ENCODE results near the gene TH. TPM values are rescaled to one million over a fixed set of nuclear protein-coding genes. Genes with fewer than 3 reads are reported as not detected.

The TH gene
- total RNA-seq, 5 donors from 2014 or later (not counting 1 experiment from before 2014, with no cell fraction given), result not detected

- Histone ChIP-seq H3K27me3 (replicated peaks in 1 of 2; ENCODE audit: control insufficient read depth in 2 of 2, extremely low read depth in 1 of 2, insufficient read depth in 2 of 2, low read length in 1 of 2) (peaks cover 0 to 12% of the 10 kb centered on the region in 2 experiments), H3K4me1 (ENCODE audit: control insufficient read depth in 1 of 2, extremely low read depth in 1 of 2, insufficient read depth in 2 of 2, low read length in 2 of 2) (no peaks in the 10 kb centered on the region), H3K9me3 (no peaks in the 10 kb centered on the region), H3K36me3 (ENCODE audit: control insufficient read depth in 2 of 2, extremely low read depth in 1 of 2, insufficient read depth in 1 of 2, low read length in 1 of 2) (no peaks in the 10 kb centered on the region), H3K27ac (ENCODE audit: low read length) (no peak overlapping the region), H3K4me3 (ENCODE audit: control insufficient read depth in 1 of 2, extremely low read depth in 1 of 2, low read length in 1 of 2) (no peak overlapping the region)
- Mint-ChIP-seq H3K9me3 (no peaks in the 10 kb centered on the region), H3K27me3 (peaks cover 0 to 2% of the 10 kb centered on the region in 2 donors), H3K4me1 (no peaks in the 10 kb centered on the region), H3K4me3 (no peak overlapping the region), H3K36me3 (no peaks in the 10 kb centered on the region), H3K27ac (no peak overlapping the region)
- CTCF ChIA-PET, result no interaction called here
- ATAC-seq (replicated peaks in 1 of 4) (no peak), DNase-seq (no peak)
- 73% methylated on average over 13 of the region's 13 CpGs for WGBS (ENCODE audit: insufficient coverage)
- POLR2A ChIA-PET, result no interaction called here
Observed at GRCh38 chr11:2175659-2176058, 4.0 kb upstream of the TH start.

DNA sequence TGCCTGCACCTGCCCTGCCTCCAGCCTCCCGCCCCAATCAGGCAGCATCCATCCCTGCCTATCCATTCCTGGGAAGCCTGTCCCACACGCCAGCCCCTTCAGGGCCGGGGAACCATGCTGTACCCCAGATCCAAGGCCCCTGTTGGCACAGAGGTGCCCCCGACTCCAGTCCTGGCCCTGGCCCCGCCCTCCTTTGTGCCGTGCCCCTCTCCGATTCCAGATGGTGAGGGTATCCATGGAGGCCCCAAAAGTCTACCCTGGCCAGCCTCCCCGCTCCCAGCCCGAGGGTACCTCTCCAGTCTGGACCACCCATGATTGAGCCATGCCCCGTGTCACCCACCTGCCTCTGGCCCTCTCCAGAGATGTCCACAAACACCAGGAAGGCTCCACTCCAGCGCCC lies 2.7 kb upstream of the TH start:
- ATAC-seq (replicated peaks in 1 of 4), result no peak
- Histone ChIP-seq H3K36me3 (ENCODE audit: control insufficient read depth in 2 of 2, extremely low read depth in 1 of 2, insufficient read depth in 1 of 2, low read length in 1 of 2) (no peaks in the 10 kb centered on the region), H3K27ac (ENCODE audit: low read length) (no peak overlapping the region), H3K4me1 (ENCODE audit: control insufficient read depth in 1 of 2, extremely low read depth in 1 of 2, insufficient read depth in 2 of 2, low read length in 2 of 2) (no peaks in the 10 kb centered on the region), H3K4me3 (ENCODE audit: control insufficient read depth in 1 of 2, extremely low read depth in 1 of 2, low read length in 1 of 2) (no peak overlapping the region), H3K9me3 (no peaks in the 10 kb centered on the region), H3K27me3 (replicated peaks in 1 of 2; ENCODE audit: control insufficient read depth in 2 of 2, extremely low read depth in 1 of 2, insufficient read depth in 2 of 2, low read length in 1 of 2) (peaks cover 0 to 6% of the 10 kb centered on the region in 2 experiments)
- H3K27ac Mint-ChIP-seq, result no peak overlapping the region
- no peaks in the 10 kb centered on the region for H3K4me1 Mint-ChIP-seq
- H3K36me3 Mint-ChIP-seq, result no peaks in the 10 kb centered on the region
- ChIA-PET CTCF (no interaction called here), POLR2A (no interaction called here)
- H3K4me3 Mint-ChIP-seq, result no peak overlapping the region
- no peaks in the 10 kb centered on the region for H3K9me3 Mint-ChIP-seq
- no peak for DNase-seq
- 77% methylated on average over 11 of the region's 11 CpGs for WGBS (ENCODE audit: insufficient coverage)
- peaks cover 0 to 2% of the 10 kb centered on the region in 2 donors for H3K27me3 Mint-ChIP-seq

DNA sequence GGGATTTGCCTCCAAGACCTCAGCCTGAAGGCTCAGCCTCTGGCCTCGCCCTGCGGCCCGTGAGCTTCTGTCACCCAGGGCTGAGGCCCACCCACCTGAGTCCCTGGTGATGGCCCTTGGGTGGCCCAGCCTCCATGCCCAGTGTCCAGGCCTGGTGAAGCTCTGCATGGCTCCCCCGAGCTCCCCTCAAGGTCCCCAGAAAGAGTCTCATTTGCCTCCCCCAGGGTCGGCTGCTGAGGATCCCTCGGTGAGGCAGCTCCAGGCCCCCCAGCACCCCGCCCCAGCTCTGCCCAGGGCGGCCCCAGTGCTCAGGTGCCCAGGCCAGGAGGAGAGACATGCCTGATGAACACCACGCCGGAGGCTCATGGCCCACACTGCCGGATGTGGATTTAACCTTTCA lies 2.1 kb upstream of the TH start:
- no peak overlapping the region for H3K27ac ChIP-seq (ENCODE audit: low read length)
- no peaks in the 10 kb centered on the region for H3K36me3 ChIP-seq (ENCODE audit: control insufficient read depth in 2 of 2, extremely low read depth in 1 of 2, insufficient read depth in 1 of 2, low read length in 1 of 2)
- H3K4me1 ChIP-seq (ENCODE audit: control insufficient read depth in 1 of 2, extremely low read depth in 1 of 2, insufficient read depth in 2 of 2, low read length in 2 of 2), result no peaks in the 10 kb centered on the region
- Mint-ChIP-seq H3K36me3 (no peaks in the 10 kb centered on the region), H3K27me3 (peaks cover 0 to 2% of the 10 kb centered on the region in 2 donors), H3K4me1 (no peaks in the 10 kb centered on the region), H3K4me3 (no peak overlapping the region), H3K27ac (no peak overlapping the region), H3K9me3 (no peaks in the 10 kb centered on the region)
- no peaks in the 10 kb centered on the region for H3K9me3 ChIP-seq
- ChIA-PET POLR2A (no interaction called here), CTCF (no interaction called here)
- ATAC-seq (replicated peaks in 1 of 4) (no peak), DNase-seq (no peak)
- WGBS (ENCODE audit: insufficient coverage), result 57% methylated on average over 9 of the region's 11 CpGs
- peaks cover 0 to 8% of the 10 kb centered on the region in 2 experiments for H3K27me3 ChIP-seq (replicated peaks in 1 of 2; ENCODE audit: control insufficient read depth in 2 of 2, extremely low read depth in 1 of 2, insufficient read depth in 2 of 2, low read length in 1 of 2)
- no peak overlapping the region for H3K4me3 ChIP-seq (ENCODE audit: control insufficient read depth in 1 of 2, extremely low read depth in 1 of 2, low read length in 1 of 2)

- H3K27me3 Mint-ChIP-seq, result peaks cover 0 to 2% of the 10 kb centered on the region in 2 donors
- no peaks in the 10 kb centered on the region for H3K36me3 Mint-ChIP-seq
- Histone ChIP-seq H3K4me3 (ENCODE audit: control insufficient read depth in 1 of 2, extremely low read depth in 1 of 2, low read length in 1 of 2) (no peak overlapping the region), H3K9me3 (no peaks in the 10 kb centered on the region), H3K36me3 (ENCODE audit: control insufficient read depth in 2 of 2, extremely low read depth in 1 of 2, insufficient read depth in 1 of 2, low read length in 1 of 2) (no peaks in the 10 kb centered on the region), H3K4me1 (ENCODE audit: control insufficient read depth in 1 of 2, extremely low read depth in 1 of 2, insufficient read depth in 2 of 2, low read length in 2 of 2) (no peaks in the 10 kb centered on the region), H3K27ac (ENCODE audit: low read length) (no peak overlapping the region), H3K27me3 (replicated peaks in 1 of 2; ENCODE audit: control insufficient read depth in 2 of 2, extremely low read depth in 1 of 2, insufficient read depth in 2 of 2, low read length in 1 of 2) (peaks cover 0 to 10% of the 10 kb centered on the region in 2 experiments)
- DNase-seq (no peak), ATAC-seq (replicated peaks in 1 of 4) (no peak)
- H3K27ac Mint-ChIP-seq, result no peak overlapping the region
- 69% methylated on average over 15 of the region's 16 CpGs for WGBS (ENCODE audit: insufficient coverage)
- CTCF ChIA-PET, result no interaction called here
- POLR2A ChIA-PET, result no interaction called here
- no peak overlapping the region for H3K4me3 Mint-ChIP-seq
- H3K4me1 Mint-ChIP-seq, result no peaks in the 10 kb centered on the region
- H3K9me3 Mint-ChIP-seq, result no peaks in the 10 kb centered on the region
Observed at GRCh38 chr11:2173150-2173693, 1.6 kb upstream of the TH start.

- POLR2A ChIA-PET, result no interaction called here
- Histone ChIP-seq H3K27me3 (replicated peaks in 1 of 2; ENCODE audit: control insufficient read depth in 2 of 2, extremely low read depth in 1 of 2, insufficient read depth in 2 of 2, low read length in 1 of 2) (peaks cover 0 to 12% of the 10 kb centered on the region in 2 experiments), H3K27ac (ENCODE audit: low read length) (no peak overlapping the region), H3K9me3 (no peaks in the 10 kb centered on the region), H3K4me3 (ENCODE audit: control insufficient read depth in 1 of 2, extremely low read depth in 1 of 2, low read length in 1 of 2) (no peak overlapping the region), H3K36me3 (ENCODE audit: control insufficient read depth in 2 of 2, extremely low read depth in 1 of 2, insufficient read depth in 1 of 2, low read length in 1 of 2) (no peaks in the 10 kb centered on the region), H3K4me1 (ENCODE audit: control insufficient read depth in 1 of 2, extremely low read depth in 1 of 2, insufficient read depth in 2 of 2, low read length in 2 of 2) (no peaks in the 10 kb centered on the region)
- Mint-ChIP-seq H3K27me3 (peaks cover 0 to 2% of the 10 kb centered on the region in 2 donors), H3K36me3 (no peaks in the 10 kb centered on the region), H3K27ac (no peak overlapping the region), H3K4me1 (no peaks in the 10 kb centered on the region), H3K9me3 (no peaks in the 10 kb centered on the region), H3K4me3 (no peak overlapping the region)
- CTCF ChIA-PET, result no interaction called here
- ATAC-seq (replicated peaks in 1 of 4), result no peak
- no peak for DNase-seq
- WGBS (ENCODE audit: insufficient coverage), result 83% methylated on average over 11 of the region's 12 CpGs
Observed at GRCh38 chr11:2172676-2173075, 1.1 kb upstream of the TH start.

DNA sequence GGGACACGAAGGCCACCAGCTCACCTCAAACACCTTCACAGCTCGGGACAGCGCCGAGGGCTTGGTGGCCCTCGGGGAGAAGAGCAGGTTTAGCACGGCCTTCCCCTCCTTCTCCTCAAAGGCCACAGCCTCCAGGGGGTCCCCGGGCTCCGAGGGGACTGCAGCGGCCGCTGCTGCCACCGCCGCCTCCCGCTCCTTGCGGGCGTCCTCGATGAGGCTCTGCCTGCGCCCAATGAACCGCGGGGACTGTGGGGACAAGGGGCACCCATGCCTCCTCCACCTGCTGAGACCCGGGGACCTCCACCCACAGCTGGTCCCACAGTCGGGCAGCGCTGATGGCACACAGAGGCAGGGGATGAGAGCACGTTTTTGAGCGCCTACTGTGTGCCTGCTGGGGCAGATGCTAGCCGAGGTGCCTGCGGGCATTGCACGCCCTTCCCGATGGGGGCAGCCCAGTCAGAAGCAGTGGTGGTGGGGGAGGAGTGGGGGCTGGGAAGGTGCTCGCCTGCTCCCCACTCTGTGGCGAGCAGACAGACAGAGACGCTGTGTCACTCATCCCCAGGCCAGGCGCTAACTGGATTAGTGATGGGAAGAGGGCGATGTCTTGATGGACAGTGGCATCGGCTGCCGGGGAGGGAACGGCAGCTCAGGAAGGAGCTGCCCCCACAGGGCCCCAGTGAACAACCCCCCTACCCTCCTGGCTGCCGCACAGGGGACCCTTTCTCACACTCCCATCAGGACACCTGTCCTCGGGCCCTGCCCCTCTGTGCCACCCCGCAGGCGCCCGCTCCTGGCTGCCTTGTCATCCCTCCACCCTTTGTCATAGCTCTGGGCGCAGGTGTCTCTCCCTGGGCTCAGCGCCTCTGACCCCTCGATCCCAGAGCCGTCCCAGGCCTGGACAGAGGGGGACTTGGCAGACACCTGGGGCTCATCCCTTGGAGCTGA lies 1.7 kb downstream of the TH start:
- peaks cover 0 to 2% of the 10 kb centered on the region in 2 donors for H3K27me3 Mint-ChIP-seq
- DNase-seq (no peak), ATAC-seq (replicated peaks in 1 of 4) (no peak)
- H3K4me3 Mint-ChIP-seq, result no peak overlapping the region
- Histone ChIP-seq H3K27me3 (replicated peaks in 1 of 2; ENCODE audit: control insufficient read depth in 2 of 2, extremely low read depth in 1 of 2, insufficient read depth in 2 of 2, low read length in 1 of 2) (peaks cover 0 to 34% of the 10 kb centered on the region in 2 experiments), H3K4me1 (ENCODE audit: control insufficient read depth in 1 of 2, extremely low read depth in 1 of 2, insufficient read depth in 2 of 2, low read length in 2 of 2) (peaks cover 0 to 3% of the 10 kb centered on the region in 2 experiments), H3K36me3 (ENCODE audit: control insufficient read depth in 2 of 2, extremely low read depth in 1 of 2, insufficient read depth in 1 of 2, low read length in 1 of 2) (no peaks in the 10 kb centered on the region), H3K4me3 (ENCODE audit: control insufficient read depth in 1 of 2, extremely low read depth in 1 of 2, low read length in 1 of 2) (no peak overlapping the region), H3K27ac (ENCODE audit: low read length) (no peak overlapping the region), H3K9me3 (no peaks in the 10 kb centered on the region)
- H3K27ac Mint-ChIP-seq, result no peak overlapping the region
- ChIA-PET CTCF (no interaction called here), POLR2A (no interaction called here)
- no peaks in the 10 kb centered on the region for H3K36me3 Mint-ChIP-seq
- H3K9me3 Mint-ChIP-seq, result no peaks in the 10 kb centered on the region
- H3K4me1 Mint-ChIP-seq, result no peaks in the 10 kb centered on the region
- 70% methylated on average over 34 of the region's 45 CpGs for WGBS (ENCODE audit: insufficient coverage)

Measured in T-cell (primary cell).